GM12878 (cell line): ENCODE data around the gene SIRT7. TPM values are rescaled to one million over a fixed set of nuclear protein-coding genes. Genes with fewer than 3 reads are reported as not detected.

ENCODE experiments used
- EGR1 ChIP-seq, 2 experiments: IDR thresholded peaks; 1 replicate in 1 of 2; 2 replicates in 1 of 2; pipeline ENCODE4 v1.6.1; 2011 to 2012; ENCODE audit warnings: low read depth in 2 of 2, low read length in 2 of 2, borderline replicate concordance in 1 of 2, mild to moderate bottlenecking in 1 of 2, moderate library complexity in 1 of 2
- ESRRA ChIP-seq: IDR thresholded peaks from 2 replicates; pipeline ENCODE4 v1.6.1; 2012; ENCODE audit warnings: mild to moderate bottlenecking, low read length, improper control_type of control experiment
- POLR2AphosphoS5 ChIP-seq: IDR thresholded peaks from 2 replicates; pipeline ENCODE4 v1.6.1; 2011; ENCODE audit warnings: mild to moderate bottlenecking, low read length, inconsistent platforms
- RBBP5 ChIP-seq: fragments of 200-600 bp; sonication (generic); conservative IDR thresholded peaks from 2 replicates; pipeline ENCODE4 v1.6.1; 2016
- SMAD1 ChIP-seq: fragments of 450-650 bp; IDR thresholded peaks from 2 replicates; pipeline ENCODE4 v1.6.1; 2018; ENCODE audit warnings: mild to moderate bottlenecking, low read depth; ENCODE audit not compliant: partially characterized antibody
- SREBF2 ChIP-seq: IDR thresholded peaks from 2 replicates; pipeline ENCODE4 v1.6.1; 2012; ENCODE audit warnings: mild to moderate bottlenecking, low read length
- YY1 ChIP-seq: IDR thresholded peaks from 2 replicates; pipeline ENCODE4 v1.6.1; 2011; ENCODE audit warnings: low read depth, mild to moderate bottlenecking, low read length
- ZNF217 ChIP-seq: fragments of 450-650 bp; IDR thresholded peaks from 2 replicates; pipeline ENCODE4 v1.6.1; 2017; ENCODE audit warnings: antibody characterized with exemption, mild to moderate bottlenecking
- ZNF622 ChIP-seq: fragments of 450-650 bp; IDR thresholded peaks from 2 replicates; pipeline ENCODE4 v1.6.1; 2017; ENCODE audit warnings: mild to moderate bottlenecking, inconsistent platforms
- polyA plus RNA-seq, 11 experiments: library from polyadenylated mRNA; depleted of rRNA in 4 of 11; unstranded in 6 of 11; stranded (reverse) in 5 of 11; fragments of >200 nt; fragmentation: Nextera tagmentation in 4 of 11; fragmentation: Illumina TruSeq in 1 of 11; extraction: Ambion mirVana in 4 of 11; extraction: Trizol in 1 of 11; gene quantifications; 1 replicate in 1 of 11; 2 replicates in 10 of 11; pipeline versions ENCODE4 v1.2.1 to v1.2.3, GENCODE V29; 2011 to 2016; ENCODE audit warnings: inconsistent platforms in 2 of 11, missing spikeins in 2 of 11, low read depth in 1 of 11
- total RNA-seq, 4 experiments: library from RNA; depleted of rRNA in 3 of 4; stranded (reverse); fragments of >200 nt in 3 of 4; fragmentation: Illumina TruSeq in 1 of 4; extraction: Trizol in 1 of 4; gene quantifications; 2 replicates each; pipeline versions ENCODE4 v1.2.1 to v1.2.3, GENCODE V29; 2013 to 2021
- TF ChIP-seq, protein P1 (sequence below): fragments of 450-650 bp; IDR thresholded peaks from 2 replicates; pipeline ENCODE4 v1.6.1; 2016; ENCODE audit warnings: mild to moderate bottlenecking, moderate library complexity, borderline replicate concordance
- TF ChIP-seq, protein P2 (sequence below): fragments of 450-650 bp; formaldehyde crosslinking; IDR thresholded peaks from 2 replicates; pipeline ENCODE4 v1.4.0; 2020; ENCODE audit warnings: mild to moderate bottlenecking, moderate library complexity
- TF ChIP-seq, protein P3 (sequence below): fragments of 450-650 bp; IDR thresholded peaks from 2 replicates; pipeline ENCODE4 v1.6.1; 2016; ENCODE audit warnings: mild to moderate bottlenecking
- TF ChIP-seq, protein P4 (sequence below): IDR thresholded peaks from 2 replicates; pipeline ENCODE4 v1.6.1; 2011; ENCODE audit warnings: low read depth, low read length, improper control_type of control experiment, borderline replicate concordance
- TF ChIP-seq, protein P5 (sequence below): fragments of 450-650 bp; IDR thresholded peaks from 2 replicates; pipeline ENCODE4 v1.6.1; 2017; ENCODE audit warnings: mild to moderate bottlenecking, moderate library complexity

SIRT7 gene
- total and polyA plus RNA-seq, 10 of the 15 experiments (the other 5 are each of a cell fraction or from before 2014, with no cell fraction given): 1.2 to 56.2 (median 22.7) TPM

DNA sequence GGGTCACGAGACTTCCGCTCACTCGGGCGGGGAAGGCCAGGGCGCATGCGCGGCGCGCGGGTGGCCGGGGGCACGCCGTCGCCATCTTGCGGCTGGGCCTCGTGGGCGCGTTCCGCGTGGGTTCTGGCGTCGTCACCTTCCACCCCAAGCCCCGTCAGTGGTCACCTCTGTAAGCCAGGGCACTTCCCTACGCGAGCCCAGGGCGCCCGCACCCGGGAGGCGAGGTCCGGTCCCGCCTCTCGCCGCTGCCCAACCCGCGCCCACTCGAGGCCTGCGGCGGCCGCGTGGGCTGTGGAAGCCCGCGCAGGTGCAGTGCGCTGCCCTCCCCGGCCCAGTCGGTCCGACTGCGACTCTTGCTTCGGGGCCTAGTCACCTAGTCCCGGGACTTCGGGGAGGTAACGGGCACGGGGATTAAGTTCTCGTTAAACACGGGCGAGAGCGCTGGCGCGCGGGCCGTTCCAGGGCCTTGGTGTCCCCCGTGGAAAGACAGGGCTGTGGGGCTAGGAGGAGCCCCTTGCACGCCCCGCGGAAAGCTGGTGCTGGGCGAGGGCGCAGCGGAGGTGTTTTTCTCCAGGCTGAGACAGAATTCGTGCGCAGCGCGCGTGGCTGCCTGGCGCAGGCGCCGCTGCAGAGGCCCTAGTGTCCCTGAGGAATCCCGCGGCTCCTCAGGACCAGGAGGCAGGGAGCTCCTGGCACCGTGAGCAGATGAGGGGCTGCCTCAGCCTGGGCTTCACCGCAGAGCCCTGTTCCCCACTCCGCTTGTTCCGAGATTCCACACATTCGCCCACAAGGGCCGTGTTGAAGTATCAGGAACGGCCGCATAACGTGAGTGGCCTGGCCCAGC, 46.4 kb downstream of the SIRT7 start (continued):
- TF ChIP-seq, protein P1, sequence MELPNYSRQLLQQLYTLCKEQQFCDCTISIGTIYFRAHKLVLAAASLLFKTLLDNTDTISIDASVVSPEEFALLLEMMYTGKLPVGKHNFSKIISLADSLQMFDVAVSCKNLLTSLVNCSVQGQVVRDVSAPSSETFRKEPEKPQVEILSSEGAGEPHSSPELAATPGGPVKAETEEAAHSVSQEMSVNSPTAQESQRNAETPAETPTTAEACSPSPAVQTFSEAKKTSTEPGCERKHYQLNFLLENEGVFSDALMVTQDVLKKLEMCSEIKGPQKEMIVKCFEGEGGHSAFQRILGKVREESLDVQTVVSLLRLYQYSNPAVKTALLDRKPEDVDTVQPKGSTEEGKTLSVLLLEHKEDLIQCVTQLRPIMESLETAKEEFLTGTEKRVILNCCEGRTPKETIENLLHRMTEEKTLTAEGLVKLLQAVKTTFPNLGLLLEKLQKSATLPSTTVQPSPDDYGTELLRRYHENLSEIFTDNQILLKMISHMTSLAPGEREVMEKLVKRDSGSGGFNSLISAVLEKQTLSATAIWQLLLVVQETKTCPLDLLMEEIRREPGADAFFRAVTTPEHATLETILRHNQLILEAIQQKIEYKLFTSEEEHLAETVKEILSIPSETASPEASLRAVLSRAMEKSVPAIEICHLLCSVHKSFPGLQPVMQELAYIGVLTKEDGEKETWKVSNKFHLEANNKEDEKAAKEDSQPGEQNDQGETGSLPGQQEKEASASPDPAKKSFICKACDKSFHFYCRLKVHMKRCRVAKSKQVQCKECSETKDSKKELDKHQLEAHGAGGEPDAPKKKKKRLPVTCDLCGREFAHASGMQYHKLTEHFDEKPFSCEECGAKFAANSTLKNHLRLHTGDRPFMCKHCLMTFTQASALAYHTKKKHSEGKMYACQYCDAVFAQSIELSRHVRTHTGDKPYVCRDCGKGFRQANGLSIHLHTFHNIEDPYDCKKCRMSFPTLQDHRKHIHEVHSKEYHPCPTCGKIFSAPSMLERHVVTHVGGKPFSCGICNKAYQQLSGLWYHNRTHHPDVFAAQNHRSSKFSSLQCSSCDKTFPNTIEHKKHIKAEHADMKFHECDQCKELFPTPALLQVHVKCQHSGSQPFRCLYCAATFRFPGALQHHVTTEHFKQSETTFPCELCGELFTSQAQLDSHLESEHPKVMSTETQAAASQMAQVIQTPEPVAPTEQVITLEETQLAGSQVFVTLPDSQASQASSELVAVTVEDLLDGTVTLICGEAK: no peak
- TF ChIP-seq ZNF622 (no peak), RBBP5 (no peak), POLR2AphosphoS5 (peak; percentile 56; the same call in 1 of the 2 replicates), ESRRA (no peak), SMAD1 (no peak), ZNF217 (peak; percentile 95), YY1 (peak; percentile 97), SREBF2 (no peak), EGR1 (IDR thresholded peaks at IDR 0.05; ENCODE audit: borderline replicate concordance in 1 of 2, low read depth in 2 of 2, low read length in 2 of 2) (no peak; a peak in 1 of 3 replicates)
- TF ChIP-seq, protein P2, sequence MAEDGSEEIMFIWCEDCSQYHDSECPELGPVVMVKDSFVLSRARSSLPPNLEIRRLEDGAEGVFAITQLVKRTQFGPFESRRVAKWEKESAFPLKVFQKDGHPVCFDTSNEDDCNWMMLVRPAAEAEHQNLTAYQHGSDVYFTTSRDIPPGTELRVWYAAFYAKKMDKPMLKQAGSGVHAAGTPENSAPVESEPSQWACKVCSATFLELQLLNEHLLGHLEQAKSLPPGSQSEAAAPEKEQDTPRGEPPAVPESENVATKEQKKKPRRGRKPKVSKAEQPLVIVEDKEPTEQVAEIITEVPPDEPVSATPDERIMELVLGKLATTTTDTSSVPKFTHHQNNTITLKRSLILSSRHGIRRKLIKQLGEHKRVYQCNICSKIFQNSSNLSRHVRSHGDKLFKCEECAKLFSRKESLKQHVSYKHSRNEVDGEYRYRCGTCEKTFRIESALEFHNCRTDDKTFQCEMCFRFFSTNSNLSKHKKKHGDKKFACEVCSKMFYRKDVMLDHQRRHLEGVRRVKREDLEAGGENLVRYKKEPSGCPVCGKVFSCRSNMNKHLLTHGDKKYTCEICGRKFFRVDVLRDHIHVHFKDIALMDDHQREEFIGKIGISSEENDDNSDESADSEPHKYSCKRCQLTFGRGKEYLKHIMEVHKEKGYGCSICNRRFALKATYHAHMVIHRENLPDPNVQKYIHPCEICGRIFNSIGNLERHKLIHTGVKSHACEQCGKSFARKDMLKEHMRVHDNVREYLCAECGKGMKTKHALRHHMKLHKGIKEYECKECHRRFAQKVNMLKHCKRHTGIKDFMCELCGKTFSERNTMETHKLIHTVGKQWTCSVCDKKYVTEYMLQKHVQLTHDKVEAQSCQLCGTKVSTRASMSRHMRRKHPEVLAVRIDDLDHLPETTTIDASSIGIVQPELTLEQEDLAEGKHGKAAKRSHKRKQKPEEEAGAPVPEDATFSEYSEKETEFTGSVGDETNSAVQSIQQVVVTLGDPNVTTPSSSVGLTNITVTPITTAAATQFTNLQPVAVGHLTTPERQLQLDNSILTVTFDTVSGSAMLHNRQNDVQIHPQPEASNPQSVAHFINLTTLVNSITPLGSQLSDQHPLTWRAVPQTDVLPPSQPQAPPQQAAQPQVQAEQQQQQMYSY (CRISPR knock-in tag): no peak
- TF ChIP-seq, protein P3, sequence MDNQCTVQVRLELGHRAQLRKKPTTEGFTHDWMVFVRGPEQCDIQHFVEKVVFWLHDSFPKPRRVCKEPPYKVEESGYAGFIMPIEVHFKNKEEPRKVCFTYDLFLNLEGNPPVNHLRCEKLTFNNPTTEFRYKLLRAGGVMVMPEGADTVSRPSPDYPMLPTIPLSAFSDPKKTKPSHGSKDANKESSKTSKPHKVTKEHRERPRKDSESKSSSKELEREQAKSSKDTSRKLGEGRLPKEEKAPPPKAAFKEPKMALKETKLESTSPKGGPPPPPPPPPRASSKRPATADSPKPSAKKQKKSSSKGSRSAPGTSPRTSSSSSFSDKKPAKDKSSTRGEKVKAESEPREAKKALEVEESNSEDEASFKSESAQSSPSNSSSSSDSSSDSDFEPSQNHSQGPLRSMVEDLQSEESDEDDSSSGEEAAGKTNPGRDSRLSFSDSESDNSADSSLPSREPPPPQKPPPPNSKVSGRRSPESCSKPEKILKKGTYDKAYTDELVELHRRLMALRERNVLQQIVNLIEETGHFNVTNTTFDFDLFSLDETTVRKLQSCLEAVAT: no peak
- TF ChIP-seq, protein P4, sequence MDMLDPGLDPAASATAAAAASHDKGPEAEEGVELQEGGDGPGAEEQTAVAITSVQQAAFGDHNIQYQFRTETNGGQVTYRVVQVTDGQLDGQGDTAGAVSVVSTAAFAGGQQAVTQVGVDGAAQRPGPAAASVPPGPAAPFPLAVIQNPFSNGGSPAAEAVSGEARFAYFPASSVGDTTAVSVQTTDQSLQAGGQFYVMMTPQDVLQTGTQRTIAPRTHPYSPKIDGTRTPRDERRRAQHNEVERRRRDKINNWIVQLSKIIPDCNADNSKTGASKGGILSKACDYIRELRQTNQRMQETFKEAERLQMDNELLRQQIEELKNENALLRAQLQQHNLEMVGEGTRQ: peak; percentile 36; the same call in 1 of the 2 replicates
- TF ChIP-seq, protein P5, sequence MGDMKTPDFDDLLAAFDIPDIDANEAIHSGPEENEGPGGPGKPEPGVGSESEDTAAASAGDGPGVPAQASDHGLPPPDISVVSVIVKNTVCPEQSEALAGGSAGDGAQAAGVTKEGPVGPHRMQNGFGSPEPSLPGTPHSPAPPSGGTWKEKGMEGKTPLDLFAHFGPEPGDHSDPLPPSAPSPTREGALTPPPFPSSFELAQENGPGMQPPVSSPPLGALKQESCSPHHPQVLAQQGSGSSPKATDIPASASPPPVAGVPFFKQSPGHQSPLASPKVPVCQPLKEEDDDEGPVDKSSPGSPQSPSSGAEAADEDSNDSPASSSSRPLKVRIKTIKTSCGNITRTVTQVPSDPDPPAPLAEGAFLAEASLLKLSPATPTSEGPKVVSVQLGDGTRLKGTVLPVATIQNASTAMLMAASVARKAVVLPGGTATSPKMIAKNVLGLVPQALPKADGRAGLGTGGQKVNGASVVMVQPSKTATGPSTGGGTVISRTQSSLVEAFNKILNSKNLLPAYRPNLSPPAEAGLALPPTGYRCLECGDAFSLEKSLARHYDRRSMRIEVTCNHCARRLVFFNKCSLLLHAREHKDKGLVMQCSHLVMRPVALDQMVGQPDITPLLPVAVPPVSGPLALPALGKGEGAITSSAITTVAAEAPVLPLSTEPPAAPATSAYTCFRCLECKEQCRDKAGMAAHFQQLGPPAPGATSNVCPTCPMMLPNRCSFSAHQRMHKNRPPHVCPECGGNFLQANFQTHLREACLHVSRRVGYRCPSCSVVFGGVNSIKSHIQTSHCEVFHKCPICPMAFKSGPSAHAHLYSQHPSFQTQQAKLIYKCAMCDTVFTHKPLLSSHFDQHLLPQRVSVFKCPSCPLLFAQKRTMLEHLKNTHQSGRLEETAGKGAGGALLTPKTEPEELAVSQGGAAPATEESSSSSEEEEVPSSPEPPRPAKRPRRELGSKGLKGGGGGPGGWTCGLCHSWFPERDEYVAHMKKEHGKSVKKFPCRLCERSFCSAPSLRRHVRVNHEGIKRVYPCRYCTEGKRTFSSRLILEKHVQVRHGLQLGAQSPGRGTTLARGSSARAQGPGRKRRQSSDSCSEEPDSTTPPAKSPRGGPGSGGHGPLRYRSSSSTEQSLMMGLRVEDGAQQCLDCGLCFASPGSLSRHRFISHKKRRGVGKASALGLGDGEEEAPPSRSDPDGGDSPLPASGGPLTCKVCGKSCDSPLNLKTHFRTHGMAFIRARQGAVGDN: peak; percentile 96
